Measurements from ENCODE around the gene GNG11.
"Not testable (repeated sequence)": the region's sequence is repeated elsewhere in the genome, so short reads cannot be mapped to it uniquely, and the experiment has no call there.

GNG11 gene

GRCh38 chr7:93913197-93913596, 8.3 kb upstream of the GNG11 start:
- DNase-seq, result no peak

- no peak for DNase-seq
Measured at GRCh38 chr7:93914581-93915066, 6.9 kb upstream of the GNG11 start.

GRCh38 chr7:93915206-93915842, 6.2 kb upstream of the GNG11 start:
- not testable (repeated sequence) for DNase-seq

DNA sequence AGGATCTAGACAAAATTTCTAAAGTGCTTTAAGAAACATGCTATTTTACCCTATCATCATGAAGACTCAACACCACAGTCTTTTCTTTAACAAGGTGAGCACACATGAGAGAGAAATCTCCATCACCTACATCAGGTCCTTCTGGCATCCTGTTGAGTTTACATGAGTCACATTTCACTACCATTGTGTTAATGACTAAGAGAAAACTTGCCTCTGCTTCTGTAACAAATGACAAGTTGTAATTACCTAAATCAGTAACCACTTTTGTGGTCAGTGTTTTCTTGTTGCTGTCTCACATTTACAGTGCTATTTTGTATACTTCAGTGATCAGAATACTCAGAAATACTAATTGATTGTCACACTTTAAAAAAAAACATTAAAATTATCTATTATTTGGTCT, 5.6 kb upstream of the GNG11 start:
- DNase-seq, result not testable (repeated sequence)

- not testable (repeated sequence) for DNase-seq
Measured at GRCh38 chr7:93916315-93916714, 5.2 kb upstream of the GNG11 start.

- no peak for DNase-seq
Measured at GRCh38 chr7:93920496-93921182, 896 bp upstream of the GNG11 start.

- no peak for DNase-seq
Measured at GRCh38 chr7:93921186-93921585, 349 bp upstream of the GNG11 start.

GRCh38 chr7:93923296-93923695, 1.8 kb downstream of the GNG11 start:
- no peak for DNase-seq

- no peak for DNase-seq
Measured at GRCh38 chr7:93923942-93924341, 2.4 kb downstream of the GNG11 start.

DNA sequence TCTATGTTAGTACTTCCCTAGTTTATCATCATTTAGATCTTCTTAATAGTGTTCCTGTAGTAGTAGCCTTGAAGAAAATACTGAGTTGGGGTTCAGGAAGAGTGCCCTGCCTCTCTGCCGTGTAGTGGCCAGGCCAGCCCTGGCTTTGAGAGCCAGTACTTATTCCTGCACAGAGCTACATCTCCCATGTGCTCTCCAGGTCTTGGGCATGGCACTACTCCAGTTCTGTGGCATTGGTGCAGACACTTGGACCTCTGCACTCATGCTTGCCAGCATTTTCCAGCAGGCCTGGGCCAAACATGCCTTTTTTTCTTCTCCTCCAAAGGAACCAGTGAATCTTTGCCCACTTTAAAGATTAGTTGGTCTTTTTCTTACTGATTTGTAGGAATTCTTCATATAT, 5.3 kb downstream of the GNG11 start:
- no peak for DNase-seq

GRCh38 chr7:93927585-93927984, 6.0 kb downstream of the GNG11 start:
- DNase-seq, result no peak

DNA sequence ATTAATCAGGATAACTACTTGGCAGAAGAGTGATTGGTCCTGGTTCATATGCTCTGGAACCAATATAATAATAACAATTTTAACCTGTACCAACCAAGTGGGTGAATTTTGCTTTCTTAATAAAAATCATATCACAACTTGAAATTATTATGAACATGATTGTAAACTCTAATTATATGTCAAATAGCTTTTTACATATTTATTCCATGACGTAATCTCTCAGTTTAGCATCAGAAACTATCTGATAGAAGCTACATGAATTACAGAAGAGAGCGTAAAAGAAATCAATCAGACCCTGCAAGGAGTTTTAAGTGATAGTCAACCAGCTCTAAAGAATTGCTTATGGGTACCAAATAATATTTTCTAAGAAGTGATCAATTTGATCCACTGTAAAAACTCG, 10.1 kb downstream of the GNG11 start:
- DNase-seq, result no peak

- no peak for DNase-seq
Measured at GRCh38 chr7:93933156-93933555, 11.6 kb downstream of the GNG11 start.

GRCh38 chr7:93935102-93935501, 13.6 kb downstream of the GNG11 start:
- no peak for DNase-seq

- no peak for DNase-seq
Measured at GRCh38 chr7:93937818-93938217, 16.3 kb downstream of the GNG11 start.

DNA sequence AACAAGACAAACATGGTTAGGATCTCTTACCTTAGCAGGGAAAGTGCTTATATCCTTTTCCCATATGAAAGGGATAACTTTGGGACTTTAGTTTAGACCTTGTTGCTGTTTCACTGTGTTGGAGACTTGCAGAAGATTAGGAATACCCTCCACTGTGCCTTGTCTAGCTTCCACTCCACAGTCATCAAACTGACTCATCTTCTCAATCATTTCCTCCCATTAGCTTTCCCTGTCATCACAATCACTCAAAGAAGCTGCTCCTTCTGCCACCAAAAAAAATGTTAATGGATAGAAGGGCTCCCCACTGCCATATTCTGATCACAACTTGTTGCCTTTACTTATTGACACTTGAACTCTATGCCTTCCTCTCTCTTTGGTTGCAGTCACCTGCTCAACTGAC, 16.8 kb downstream of the GNG11 start:
- no peak for DNase-seq

DNA sequence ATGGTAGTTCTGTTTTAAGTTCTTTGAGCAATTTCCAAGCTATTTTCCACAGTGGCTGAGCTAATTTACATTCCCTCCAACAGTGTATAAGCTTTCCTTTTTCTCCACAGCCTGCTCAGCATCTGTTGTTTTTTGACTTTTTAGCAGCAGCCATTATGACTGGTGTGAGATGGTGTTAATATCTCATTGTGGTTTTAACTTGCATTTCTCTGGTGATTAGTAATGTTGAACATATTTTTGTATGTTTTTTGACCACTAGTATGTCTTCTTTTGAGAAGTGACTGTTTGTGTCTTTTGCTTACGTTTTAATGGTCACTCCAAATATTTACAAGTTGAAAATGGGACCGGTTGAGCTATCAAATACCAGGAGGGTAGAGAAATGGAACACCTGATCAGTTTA, 20.4 kb downstream of the GNG11 start:
- DNase-seq, result no peak

GRCh38 chr7:93943816-93944540, 22.4 kb downstream of the GNG11 start:
- no peak for DNase-seq

- DNase-seq, result no peak
Measured at GRCh38 chr7:93944673-93945072, 23.1 kb downstream of the GNG11 start.

DNA sequence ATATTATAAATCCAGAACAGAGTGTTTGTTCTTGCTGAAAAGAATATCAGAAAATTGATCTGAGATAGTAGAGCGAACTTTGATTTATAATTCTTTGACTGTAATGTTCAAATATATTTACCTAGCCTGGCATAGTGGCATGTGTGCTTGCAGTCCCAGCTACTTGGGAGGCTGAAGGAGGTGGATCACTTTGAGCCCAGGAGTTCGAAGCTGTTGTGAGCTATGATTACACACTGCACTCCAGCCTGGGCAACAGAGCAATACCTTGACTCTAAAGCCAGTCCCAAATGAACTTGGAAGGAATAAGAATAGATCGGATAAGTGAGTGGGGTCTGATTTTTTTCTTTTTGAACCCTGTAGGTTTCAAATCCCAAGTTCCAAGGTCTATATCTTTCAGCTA, 23.5 kb downstream of the GNG11 start:
- DNase-seq, result no peak

- no peak for DNase-seq
Measured at GRCh38 chr7:93945756-93946535, 24.4 kb downstream of the GNG11 start.

GRCh38 chr7:93948106-93948505, 26.6 kb downstream of the GNG11 start:
- DNase-seq, result no peak

GRCh38 chr7:93948873-93949272, 27.3 kb downstream of the GNG11 start:
- DNase-seq, result no peak
